Ovary (tissue), 3 donors: ENCODE results near the gene B3GNT9.

Experiments
- EP300 ChIP-seq: sonication (generic); formaldehyde crosslinking; IDR thresholded peaks from one replicate; pipeline ENCODE4 v1.6.1; 2017; ENCODE audit warnings: antibody characterized with exemption
- POLR2A ChIP-seq: fragments of 450-650 bp; IDR thresholded peaks from one replicate; pipeline ENCODE4 v1.6.1; 2017; ENCODE audit warnings: antibody characterized with exemption, mild to moderate bottlenecking, moderate library complexity
- TF ChIP-seq, protein P1 (sequence below), 3 donors: fragments of 450-650 bp in 2 of 3; fragments of 200-600 bp in 1 of 3; IDR thresholded peaks; one replicate each; pipeline versions ENCODE4 v1.5.1 to v1.8.0; 2016 to 2022; ENCODE audit warnings: antibody characterized with exemption in 3 of 3, mild to moderate bottlenecking in 1 of 3
- donor health status: DM: no; HTN: no; CAD: no.

DNA sequence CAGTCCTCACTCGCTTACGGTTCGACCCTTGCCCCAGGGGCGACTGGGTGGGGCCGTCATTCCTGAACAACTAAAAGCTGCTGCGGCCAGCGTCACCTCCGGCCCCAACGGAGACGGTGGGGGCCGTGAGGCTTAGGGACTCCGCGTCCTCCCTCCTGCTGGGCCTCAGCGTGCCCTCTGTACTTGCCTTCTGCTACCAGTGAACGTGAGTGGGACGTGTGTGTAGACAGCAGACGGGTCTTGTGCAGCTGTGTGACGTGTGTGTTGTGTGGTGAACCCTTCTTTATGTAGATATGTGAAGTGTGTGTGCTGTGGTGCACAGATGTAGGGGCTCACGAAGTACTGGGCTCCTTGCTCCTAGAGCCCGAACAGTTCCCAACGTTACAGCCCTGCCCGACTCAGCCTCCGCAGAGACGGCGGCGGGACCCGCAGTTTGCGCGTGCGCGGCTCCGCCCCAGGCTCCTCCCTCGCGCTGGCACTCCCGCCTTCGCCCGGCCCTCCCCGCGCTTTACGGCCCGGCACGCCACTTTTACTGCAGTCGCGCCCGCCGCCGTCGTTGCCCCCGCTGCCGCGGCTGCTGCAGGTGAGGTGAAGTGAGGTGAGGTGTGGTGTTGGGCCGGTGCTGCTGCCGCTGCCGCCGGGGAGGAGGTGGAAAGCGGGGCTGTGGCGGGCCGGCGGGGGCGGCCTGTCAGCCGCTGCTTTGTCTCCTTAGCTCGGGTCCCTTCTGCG, 41.2 kb downstream of the B3GNT9 start, which contains the start of gene PHAF1:
- TF ChIP-seq, protein P1, sequence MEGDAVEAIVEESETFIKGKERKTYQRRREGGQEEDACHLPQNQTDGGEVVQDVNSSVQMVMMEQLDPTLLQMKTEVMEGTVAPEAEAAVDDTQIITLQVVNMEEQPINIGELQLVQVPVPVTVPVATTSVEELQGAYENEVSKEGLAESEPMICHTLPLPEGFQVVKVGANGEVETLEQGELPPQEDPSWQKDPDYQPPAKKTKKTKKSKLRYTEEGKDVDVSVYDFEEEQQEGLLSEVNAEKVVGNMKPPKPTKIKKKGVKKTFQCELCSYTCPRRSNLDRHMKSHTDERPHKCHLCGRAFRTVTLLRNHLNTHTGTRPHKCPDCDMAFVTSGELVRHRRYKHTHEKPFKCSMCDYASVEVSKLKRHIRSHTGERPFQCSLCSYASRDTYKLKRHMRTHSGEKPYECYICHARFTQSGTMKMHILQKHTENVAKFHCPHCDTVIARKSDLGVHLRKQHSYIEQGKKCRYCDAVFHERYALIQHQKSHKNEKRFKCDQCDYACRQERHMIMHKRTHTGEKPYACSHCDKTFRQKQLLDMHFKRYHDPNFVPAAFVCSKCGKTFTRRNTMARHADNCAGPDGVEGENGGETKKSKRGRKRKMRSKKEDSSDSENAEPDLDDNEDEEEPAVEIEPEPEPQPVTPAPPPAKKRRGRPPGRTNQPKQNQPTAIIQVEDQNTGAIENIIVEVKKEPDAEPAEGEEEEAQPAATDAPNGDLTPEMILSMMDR (IDR thresholded peaks at IDR 0.05), result no peak
- no peak for TF ChIP-seq EP300
- peak; percentile 48 for TF ChIP-seq POLR2A
